ENCODE results near the gene ASCL2.
"Not testable (repeated sequence)": the region's sequence is repeated elsewhere in the genome, so short reads cannot be mapped to it uniquely, and the experiment has no call there.

ASCL2 gene

GRCh38 chr11:2289859-2290258, 19.5 kb upstream of the ASCL2 start:
- Histone ChIP-seq H3K36me3 (ENCODE audit: control insufficient read depth, insufficient read depth, low read length) (no peaks in the 10 kb centered on the region), H3K27me3 (ENCODE audit: control insufficient read depth, insufficient read depth, low read length) (peaks cover 9% of the 10 kb centered on the region), H3K4me3 (ENCODE audit: low read depth, low read length) (no peak overlapping the region), H3K9me3 (ENCODE audit: control insufficient read depth, insufficient read depth, low read length) (no peaks in the 10 kb centered on the region), H3K9ac (ENCODE audit: low read depth, low read length) (no peak overlapping the region), H3K4me1 (ENCODE audit: control insufficient read depth, insufficient read depth, low read length) (no peaks in the 10 kb centered on the region)

DNA sequence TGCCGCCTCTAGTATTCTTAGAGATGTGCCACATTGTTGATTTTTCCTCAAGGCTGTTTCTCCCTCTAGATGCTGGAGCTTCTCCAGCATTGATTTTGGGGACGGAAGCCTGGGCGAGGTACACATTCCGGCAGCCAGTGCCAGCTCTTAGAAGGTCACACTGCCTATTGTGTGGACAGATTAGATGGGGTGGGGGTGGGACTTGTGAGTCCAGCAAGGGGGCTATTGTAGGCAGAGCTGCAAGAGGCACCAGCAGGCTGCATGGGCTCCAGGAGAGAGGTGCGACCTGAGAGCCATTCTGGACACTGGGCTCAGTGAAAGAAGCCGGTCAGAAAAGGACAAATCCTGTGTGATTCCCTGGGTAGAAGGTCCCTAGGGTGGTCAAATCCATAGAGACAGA, 19.0 kb upstream of the ASCL2 start:
- Histone ChIP-seq H3K4me1 (ENCODE audit: control insufficient read depth, insufficient read depth, low read length) (no peaks in the 10 kb centered on the region), H3K36me3 (ENCODE audit: control insufficient read depth, insufficient read depth, low read length) (no peaks in the 10 kb centered on the region), H3K9ac (ENCODE audit: low read depth, low read length) (no peak overlapping the region), H3K4me3 (ENCODE audit: low read depth, low read length) (no peak overlapping the region), H3K9me3 (ENCODE audit: control insufficient read depth, insufficient read depth, low read length) (no peaks in the 10 kb centered on the region), H3K27me3 (ENCODE audit: control insufficient read depth, insufficient read depth, low read length) (peaks cover 9% of the 10 kb centered on the region)

DNA sequence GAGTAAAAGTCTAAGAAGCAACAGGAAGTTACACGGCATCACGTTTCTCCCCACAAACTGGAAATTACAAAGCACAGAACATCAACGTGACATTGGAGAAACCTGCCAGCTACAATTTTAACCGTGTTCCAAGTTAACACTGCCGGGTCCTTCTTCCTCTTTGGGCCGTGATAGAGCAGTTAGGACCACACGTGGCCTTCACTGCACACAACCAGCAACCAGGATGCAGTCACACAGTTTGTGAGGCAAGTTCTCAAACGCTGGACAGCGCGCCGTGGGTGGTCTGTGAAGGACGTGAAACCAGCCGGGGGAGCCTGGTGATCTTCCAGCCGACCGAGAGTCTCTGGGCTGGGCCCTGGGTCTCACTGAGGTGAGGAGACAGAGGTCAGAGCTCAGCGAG, 16.7 kb upstream of the ASCL2 start:
- H3K9me3 ChIP-seq (ENCODE audit: control insufficient read depth, insufficient read depth, low read length), result no peaks in the 10 kb centered on the region
- no peak overlapping the region for H3K9ac ChIP-seq (ENCODE audit: low read depth, low read length)
- no peaks in the 10 kb centered on the region for H3K4me1 ChIP-seq (ENCODE audit: control insufficient read depth, insufficient read depth, low read length)
- no peak overlapping the region for H3K4me3 ChIP-seq (ENCODE audit: low read depth, low read length)
- H3K27me3 ChIP-seq (ENCODE audit: control insufficient read depth, insufficient read depth, low read length), result peaks cover 9% of the 10 kb centered on the region
- no peaks in the 10 kb centered on the region for H3K36me3 ChIP-seq (ENCODE audit: control insufficient read depth, insufficient read depth, low read length)

GRCh38 chr11:2286350-2286749, 16.0 kb upstream of the ASCL2 start:
- not testable (repeated sequence) for H3K4me1 ChIP-seq (ENCODE audit: control insufficient read depth, insufficient read depth, low read length); H3K36me3 ChIP-seq (ENCODE audit: control insufficient read depth, insufficient read depth, low read length); H3K9ac ChIP-seq (ENCODE audit: low read depth, low read length); H3K9me3 ChIP-seq (ENCODE audit: control insufficient read depth, insufficient read depth, low read length); H3K27me3 ChIP-seq (ENCODE audit: control insufficient read depth, insufficient read depth, low read length); H3K4me3 ChIP-seq (ENCODE audit: low read depth, low read length)

GRCh38 chr11:2280208-2280607, 9.8 kb upstream of the ASCL2 start:
- Histone ChIP-seq H3K36me3 (ENCODE audit: control insufficient read depth, insufficient read depth, low read length) (no peaks in the 10 kb centered on the region), H3K4me3 (ENCODE audit: low read depth, low read length) (no peak overlapping the region), H3K9me3 (ENCODE audit: control insufficient read depth, insufficient read depth, low read length) (no peaks in the 10 kb centered on the region), H3K27me3 (ENCODE audit: control insufficient read depth, insufficient read depth, low read length) (peaks cover 3% of the 10 kb centered on the region), H3K4me1 (ENCODE audit: control insufficient read depth, insufficient read depth, low read length) (no peaks in the 10 kb centered on the region), H3K9ac (ENCODE audit: low read depth, low read length) (no peak overlapping the region)

GRCh38 chr11:2277933-2278523, 7.6 kb upstream of the ASCL2 start:
- Histone ChIP-seq H3K4me3 (ENCODE audit: low read depth, low read length) (no peak overlapping the region), H3K27me3 (ENCODE audit: control insufficient read depth, insufficient read depth, low read length) (peaks cover 15% of the 10 kb centered on the region), H3K9me3 (ENCODE audit: control insufficient read depth, insufficient read depth, low read length) (no peaks in the 10 kb centered on the region), H3K36me3 (ENCODE audit: control insufficient read depth, insufficient read depth, low read length) (no peaks in the 10 kb centered on the region), H3K9ac (ENCODE audit: low read depth, low read length) (no peak overlapping the region), H3K4me1 (ENCODE audit: control insufficient read depth, insufficient read depth, low read length) (no peaks in the 10 kb centered on the region)

- Histone ChIP-seq H3K4me3 (ENCODE audit: low read depth, low read length) (no peak overlapping the region), H3K9ac (ENCODE audit: low read depth, low read length) (no peak overlapping the region), H3K4me1 (ENCODE audit: control insufficient read depth, insufficient read depth, low read length) (no peaks in the 10 kb centered on the region), H3K9me3 (ENCODE audit: control insufficient read depth, insufficient read depth, low read length) (no peaks in the 10 kb centered on the region), H3K27me3 (ENCODE audit: control insufficient read depth, insufficient read depth, low read length) (peaks cover 25% of the 10 kb centered on the region), H3K36me3 (ENCODE audit: control insufficient read depth, insufficient read depth, low read length) (no peaks in the 10 kb centered on the region)
Observed at GRCh38 chr11:2277008-2277346, 6.6 kb upstream of the ASCL2 start.

DNA sequence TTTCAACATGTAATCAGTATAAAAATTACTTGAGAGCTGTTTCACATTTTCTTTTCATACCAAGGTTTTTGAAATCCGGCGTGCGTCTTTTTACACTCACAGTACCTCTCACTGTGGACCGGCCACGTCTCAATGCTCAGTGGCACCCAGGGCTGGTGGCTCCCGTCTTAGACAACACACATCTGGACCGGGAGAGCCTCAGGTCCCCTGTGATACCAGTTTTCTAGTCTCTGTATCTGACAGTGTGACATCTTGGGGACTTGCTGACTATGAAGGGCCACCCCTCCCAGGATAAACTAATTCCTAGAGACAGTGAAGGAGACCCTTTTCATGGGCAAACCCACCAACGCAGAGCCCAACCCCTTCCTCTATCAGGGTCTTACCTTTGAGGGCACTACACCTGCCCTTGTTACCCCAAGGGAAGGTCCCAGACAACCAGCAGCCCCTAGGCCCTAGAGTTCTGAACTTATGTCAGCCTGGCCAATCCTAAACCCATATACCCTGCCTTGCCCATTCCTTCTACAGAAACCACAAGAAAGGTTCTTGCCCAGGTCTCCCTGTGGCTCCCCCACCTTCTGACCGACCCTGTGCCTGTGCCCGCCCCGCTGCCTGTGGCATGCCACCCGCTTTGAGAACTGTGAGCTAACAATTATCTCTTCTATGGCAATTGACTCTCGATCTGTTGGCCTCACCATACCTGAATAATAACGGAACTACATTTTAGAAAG, 6.1 kb upstream of the ASCL2 start:
- H3K4me3 ChIP-seq (ENCODE audit: low read depth, low read length), result no peak overlapping the region
- H3K9me3 ChIP-seq (ENCODE audit: control insufficient read depth, insufficient read depth, low read length), result no peaks in the 10 kb centered on the region
- no peaks in the 10 kb centered on the region for H3K36me3 ChIP-seq (ENCODE audit: control insufficient read depth, insufficient read depth, low read length)
- no peak overlapping the region for H3K9ac ChIP-seq (ENCODE audit: low read depth, low read length)
- peaks cover 31% of the 10 kb centered on the region for H3K27me3 ChIP-seq (ENCODE audit: control insufficient read depth, insufficient read depth, low read length)
- no peaks in the 10 kb centered on the region for H3K4me1 ChIP-seq (ENCODE audit: control insufficient read depth, insufficient read depth, low read length)

DNA sequence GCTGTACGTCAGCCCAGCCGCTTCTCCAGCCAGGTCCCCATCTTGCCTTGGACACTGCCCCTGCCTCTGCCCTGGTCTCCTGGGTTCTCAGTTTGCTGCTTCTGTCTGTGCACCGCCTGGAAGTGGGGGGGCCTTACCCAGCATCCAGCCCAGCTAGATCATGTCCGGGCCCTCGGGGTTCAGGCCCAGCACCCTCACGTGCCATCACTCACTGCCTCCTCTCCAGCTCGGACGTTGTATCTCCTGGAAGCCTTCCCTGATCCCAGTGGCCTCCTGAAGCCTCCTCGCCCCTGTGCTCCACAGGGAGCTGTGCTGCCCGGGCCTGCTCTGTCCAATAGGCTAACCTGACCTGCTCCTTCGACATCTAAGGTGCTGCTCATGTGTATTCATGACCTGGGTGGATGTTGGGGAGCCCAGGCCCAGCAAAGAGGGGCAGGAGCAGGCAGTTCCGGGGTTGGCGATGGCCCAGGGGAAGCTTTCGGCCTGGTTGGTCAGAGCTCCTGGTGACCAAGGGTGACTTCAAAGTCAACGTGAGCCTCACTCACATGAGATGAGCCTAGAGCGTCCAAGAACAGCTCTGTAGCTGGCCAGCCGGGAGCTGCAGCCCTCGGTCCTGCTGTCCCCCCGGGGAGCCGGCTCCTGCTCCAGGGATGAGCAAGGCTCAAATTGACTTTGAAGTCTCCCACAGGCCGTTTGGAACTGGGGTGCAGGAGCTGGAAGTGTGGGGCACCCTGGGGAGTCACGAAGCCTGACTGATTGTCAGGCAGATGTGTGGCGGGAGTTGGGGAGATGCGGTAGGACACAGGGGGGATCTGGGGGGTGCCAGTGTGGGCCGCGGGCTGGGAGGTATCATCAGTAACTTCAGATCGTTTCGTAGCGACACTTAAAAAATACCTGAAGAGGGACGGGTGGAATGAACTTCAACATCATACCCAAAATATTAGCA, 5.2 kb upstream of the ASCL2 start:
- no peaks in the 10 kb centered on the region for H3K4me1 ChIP-seq (ENCODE audit: control insufficient read depth, insufficient read depth, low read length)
- H3K9ac ChIP-seq (ENCODE audit: low read depth, low read length), result no peak overlapping the region
- no peak overlapping the region for H3K4me3 ChIP-seq (ENCODE audit: low read depth, low read length)
- H3K9me3 ChIP-seq (ENCODE audit: control insufficient read depth, insufficient read depth, low read length), result no peaks in the 10 kb centered on the region
- peaks cover 36% of the 10 kb centered on the region for H3K27me3 ChIP-seq (ENCODE audit: control insufficient read depth, insufficient read depth, low read length)
- no peaks in the 10 kb centered on the region for H3K36me3 ChIP-seq (ENCODE audit: control insufficient read depth, insufficient read depth, low read length)

GRCh38 chr11:2273771-2274170, 3.4 kb upstream of the ASCL2 start:
- Histone ChIP-seq H3K9ac (ENCODE audit: low read depth, low read length) (no peak overlapping the region), H3K36me3 (ENCODE audit: control insufficient read depth, insufficient read depth, low read length) (no peaks in the 10 kb centered on the region), H3K4me1 (ENCODE audit: control insufficient read depth, insufficient read depth, low read length) (no peaks in the 10 kb centered on the region), H3K4me3 (ENCODE audit: low read depth, low read length) (no peak overlapping the region), H3K27me3 (ENCODE audit: control insufficient read depth, insufficient read depth, low read length) (peaks cover 47% of the 10 kb centered on the region), H3K9me3 (ENCODE audit: control insufficient read depth, insufficient read depth, low read length) (no peaks in the 10 kb centered on the region)

- Histone ChIP-seq H3K9me3 (ENCODE audit: control insufficient read depth, insufficient read depth, low read length) (no peaks in the 10 kb centered on the region), H3K27me3 (ENCODE audit: control insufficient read depth, insufficient read depth, low read length) (peaks cover 50% of the 10 kb centered on the region), H3K4me3 (ENCODE audit: low read depth, low read length) (no peak overlapping the region), H3K4me1 (ENCODE audit: control insufficient read depth, insufficient read depth, low read length) (no peaks in the 10 kb centered on the region), H3K36me3 (ENCODE audit: control insufficient read depth, insufficient read depth, low read length) (no peaks in the 10 kb centered on the region), H3K9ac (ENCODE audit: low read depth, low read length) (no peak overlapping the region)
Observed at GRCh38 chr11:2273311-2273710, 2.9 kb upstream of the ASCL2 start.

GRCh38 chr11:2272946-2273280, 2.5 kb upstream of the ASCL2 start:
- Histone ChIP-seq H3K4me1 (ENCODE audit: control insufficient read depth, insufficient read depth, low read length) (no peaks in the 10 kb centered on the region), H3K27me3 (ENCODE audit: control insufficient read depth, insufficient read depth, low read length) (peaks cover 54% of the 10 kb centered on the region), H3K4me3 (ENCODE audit: low read depth, low read length) (no peak overlapping the region), H3K9me3 (ENCODE audit: control insufficient read depth, insufficient read depth, low read length) (no peaks in the 10 kb centered on the region), H3K36me3 (ENCODE audit: control insufficient read depth, insufficient read depth, low read length) (no peaks in the 10 kb centered on the region), H3K9ac (ENCODE audit: low read depth, low read length) (no peak overlapping the region)
